Measurements from ENCODE around the gene AGFG2. TPM values are rescaled to one million over a fixed set of nuclear protein-coding genes. Genes with fewer than 3 reads are reported as not detected.
A peak's percentile ranks its signal among the peaks of the same experiment; 100 is the strongest.

The AGFG2 gene
- total and polyA plus RNA-seq, 2 donors (not counting 1 experiment from before 2014, with no cell fraction given): 2.4 to 3.1 TPM

GRCh38 chr7:100513212-100513810 lies 25.7 kb upstream of the AGFG2 start:
- Histone ChIP-seq H3K4me2 (ENCODE audit: extremely low read depth, insufficient read depth, low read length) (no peak overlapping the region), H4K20me1 (ENCODE audit: control insufficient read depth, extremely low read depth, insufficient read depth, low read length) (no peaks in the 10 kb centered on the region), H2AFZ (ENCODE audit: low read length) (no peak overlapping the region), H3K9me3 (ENCODE audit: control insufficient read depth, insufficient read depth, low read depth, low read length) (no peaks in the 10 kb centered on the region), H3K4me3 (replicated peaks in 1 of 4; ENCODE audit: control extremely low read depth in 1 of 4, insufficient read depth in 1 of 4, low read depth in 3 of 4, low read length in 4 of 4) (no peak overlapping the region), H3K27ac (ENCODE audit: insufficient read depth, low read length) (no peak overlapping the region), H3K79me2 (ENCODE audit: control insufficient read depth, insufficient read depth, low read length) (no peaks in the 10 kb centered on the region), H3K36me3 (ENCODE audit: control insufficient read depth, insufficient read depth, low read length) (no peaks in the 10 kb centered on the region), H3K9ac (ENCODE audit: insufficient read depth, low read length) (no peak overlapping the region), H3K27me3 (ENCODE audit: control insufficient read depth, insufficient read depth, low read length) (no peaks in the 10 kb centered on the region), H3K4me1 (ENCODE audit: control insufficient read depth, extremely low read depth, insufficient read depth, low read length) (peaks cover 9% of the 10 kb centered on the region)
- no peak for TF ChIP-seq EZH2 (IDR thresholded peaks at IDR 0.05; ENCODE audit: low read length, missing control alignments)
- no peak for TF ChIP-seq CTCF (conservative IDR thresholded peaks at IDR 0.05 in 1 of 2, IDR thresholded peaks at IDR 0.05 in 1 of 2; ENCODE audit: low read depth in 1 of 2, low read length in 2 of 2)
- no peak for DNase-seq (ENCODE audit: low read depth in 2 of 2)

GRCh38 chr7:100515072-100515532 lies 23.9 kb upstream of the AGFG2 start:
- peak overlapping the region; percentile 52 for H3K4me2 ChIP-seq (ENCODE audit: extremely low read depth, insufficient read depth, low read length)
- no peak overlapping the region for H3K9ac ChIP-seq (ENCODE audit: insufficient read depth, low read length)
- H3K79me2 ChIP-seq (ENCODE audit: control insufficient read depth, insufficient read depth, low read length): no peaks in the 10 kb centered on the region

More at GRCh38 chr7:100515072-100515532, 23.9 kb upstream of the AGFG2 start:
- TF ChIP-seq EZH2 (IDR thresholded peaks at IDR 0.05; ENCODE audit: low read length, missing control alignments): no peak
- TF ChIP-seq CTCF (conservative IDR thresholded peaks at IDR 0.05 in 1 of 2, IDR thresholded peaks at IDR 0.05 in 1 of 2; ENCODE audit: low read depth in 1 of 2, low read length in 2 of 2): no peak
- Histone ChIP-seq H4K20me1 (ENCODE audit: control insufficient read depth, extremely low read depth, insufficient read depth, low read length) (no peaks in the 10 kb centered on the region), H3K36me3 (ENCODE audit: control insufficient read depth, insufficient read depth, low read length) (no peaks in the 10 kb centered on the region), H3K27me3 (ENCODE audit: control insufficient read depth, insufficient read depth, low read length) (no peaks in the 10 kb centered on the region), H2AFZ (ENCODE audit: low read length) (no peak overlapping the region), H3K9me3 (ENCODE audit: control insufficient read depth, insufficient read depth, low read depth, low read length) (no peaks in the 10 kb centered on the region), H3K27ac (ENCODE audit: insufficient read depth, low read length) (no peak overlapping the region), H3K4me3 (replicated peaks in 1 of 4; ENCODE audit: control extremely low read depth in 1 of 4, insufficient read depth in 1 of 4, low read depth in 3 of 4, low read length in 4 of 4) (no peak overlapping the region), H3K4me1 (ENCODE audit: control insufficient read depth, extremely low read depth, insufficient read depth, low read length) (peaks cover 7% of the 10 kb centered on the region)
- peak; percentile 62 to 75 for DNase-seq (ENCODE audit: low read depth in 2 of 2)
